GM18870 (cell line): Measurements from ENCODE around the gene CNTRL.
A peak's percentile ranks its signal among the peaks of the same experiment; 100 is the strongest.
"Not testable (repeated sequence)": the region's sequence is repeated elsewhere in the genome, so short reads cannot be mapped to it uniquely, and the experiment has no call there.

Experiments used
- ATAC-seq: cut with Tn5 transposase; IDR thresholded peaks from one replicate; pipeline ENCODE4 v1.9.1; 2021; ENCODE audit warnings: moderate library complexity; ENCODE audit not compliant: unreplicated experiment

Gene CNTRL

GRCh38 chr9:121123816-121124535 lies 49.2 kb downstream of the CNTRL start:
- no peak for ATAC-seq

GRCh38 chr9:121125590-121125989 lies 50.8 kb downstream of the CNTRL start:
- no peak for ATAC-seq

GRCh38 chr9:121129384-121129783 lies 54.6 kb downstream of the CNTRL start:
- ATAC-seq: not testable (repeated sequence)

- no peak for ATAC-seq
Observed at GRCh38 chr9:121133104-121133816, 58.5 kb downstream of the CNTRL start.

GRCh38 chr9:121135642-121136041 lies 60.9 kb downstream of the CNTRL start:
- ATAC-seq: no peak

- ATAC-seq: no peak
Observed at GRCh38 chr9:121138561-121138960, 63.8 kb downstream of the CNTRL start.

- no peak for ATAC-seq
Observed at GRCh38 chr9:121138973-121139372, 64.2 kb downstream of the CNTRL start.

- ATAC-seq: no peak
Observed at GRCh38 chr9:121140162-121140561, 65.4 kb downstream of the CNTRL start.

GRCh38 chr9:121141306-121141705 lies 66.6 kb downstream of the CNTRL start:
- no peak for ATAC-seq

- ATAC-seq: no peak
Observed at GRCh38 chr9:121141706-121142105, 67.0 kb downstream of the CNTRL start.

- no peak for ATAC-seq
Observed at GRCh38 chr9:121143771-121144170, 69.0 kb downstream of the CNTRL start.

- ATAC-seq: no peak
Observed at GRCh38 chr9:121144482-121144881, 69.7 kb downstream of the CNTRL start.

- no peak for ATAC-seq
Observed at GRCh38 chr9:121150188-121150587, 75.4 kb downstream of the CNTRL start.

GRCh38 chr9:121153642-121154041 lies 78.9 kb downstream of the CNTRL start:
- ATAC-seq: no peak

GRCh38 chr9:121154782-121155181 lies 80.0 kb downstream of the CNTRL start:
- no peak for ATAC-seq

- peak; percentile 74 for ATAC-seq
Observed at GRCh38 chr9:121156263-121156731, 81.5 kb downstream of the CNTRL start.

GRCh38 chr9:121157939-121158338 lies 83.2 kb downstream of the CNTRL start:
- ATAC-seq: no peak

GRCh38 chr9:121160025-121160424 lies 85.3 kb downstream of the CNTRL start:
- ATAC-seq: no peak

- no peak for ATAC-seq
Observed at GRCh38 chr9:121168052-121168451, 93.3 kb downstream of the CNTRL start.

GRCh38 chr9:121169094-121169601 lies 94.4 kb downstream of the CNTRL start:
- no peak for ATAC-seq

- ATAC-seq: no peak
Observed at GRCh38 chr9:121171236-121171635, 96.5 kb downstream of the CNTRL start.
